Activated CD8-positive, alpha-beta memory T cell treated with anti-CD3 and anti-CD28 coated beads, Interleukin-2, amount 50 U/mL, for 1 hour (primary cell): ENCODE results near the gene AR.

ENCODE experiments used
- DNase-seq: peaks from one replicate; pipeline ENCODE4 v3.0.0-alpha.2; 2020; ENCODE audit errors: extremely low read depth

AR gene

GRCh38 chrX:67727576-67727975, 183.8 kb downstream of the AR start:
- no peak for DNase-seq

GRCh38 chrX:67730296-67730695, 186.5 kb downstream of the AR start:
- DNase-seq, result no peak

GRCh38 chrX:67731061-67731460, 187.2 kb downstream of the AR start:
- DNase-seq, result no peak

DNA sequence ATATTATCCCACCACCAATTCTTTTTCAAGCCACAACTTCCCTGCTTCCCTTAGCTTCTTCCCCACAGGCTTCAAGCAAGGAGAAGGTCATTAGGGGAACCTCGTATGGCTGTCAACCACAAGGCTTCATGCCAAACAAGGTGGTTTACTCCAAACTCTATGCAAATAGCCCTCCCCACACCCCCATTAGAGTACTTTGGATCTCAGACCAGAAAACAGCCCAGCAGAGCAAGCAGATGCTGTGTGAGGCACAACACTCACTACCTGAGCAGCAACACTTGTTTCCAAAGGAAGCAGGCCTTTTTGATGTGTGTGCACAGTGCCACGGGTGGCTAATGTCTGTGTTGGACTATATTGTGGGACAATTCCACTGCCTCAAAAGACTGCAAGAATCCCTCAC, 189.0 kb downstream of the AR start:
- no peak for DNase-seq

DNA sequence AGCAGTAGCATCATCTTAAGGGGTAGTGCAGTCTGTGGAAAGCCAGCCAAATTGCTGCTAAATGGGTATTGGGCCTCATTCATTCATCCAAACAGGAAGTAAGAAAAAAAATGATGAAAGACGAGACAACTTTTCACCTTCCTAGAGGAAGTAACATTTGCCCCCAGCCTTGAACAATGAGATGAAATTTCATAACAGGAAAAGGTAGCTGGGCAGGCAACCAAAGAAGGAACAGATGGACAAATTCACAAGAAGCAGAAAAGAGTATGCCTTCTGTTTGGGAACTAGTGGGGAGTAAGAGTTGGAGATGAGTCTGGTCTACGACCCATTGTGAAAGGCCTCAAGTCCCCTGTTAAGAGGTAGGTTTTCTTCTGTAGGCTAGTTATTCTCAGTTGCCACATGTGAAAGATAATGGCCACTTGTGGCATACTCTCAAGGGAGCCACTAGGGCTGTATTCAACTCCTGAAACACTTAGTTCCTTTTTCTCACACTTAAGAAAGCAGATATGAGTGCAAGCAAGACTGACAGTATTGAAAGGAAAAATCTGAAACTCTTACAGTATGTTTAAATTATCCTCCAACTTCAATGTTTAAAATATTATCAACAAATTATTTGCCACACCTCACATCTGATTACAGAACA, 190.4 kb downstream of the AR start:
- DNase-seq, result no peak

DNA sequence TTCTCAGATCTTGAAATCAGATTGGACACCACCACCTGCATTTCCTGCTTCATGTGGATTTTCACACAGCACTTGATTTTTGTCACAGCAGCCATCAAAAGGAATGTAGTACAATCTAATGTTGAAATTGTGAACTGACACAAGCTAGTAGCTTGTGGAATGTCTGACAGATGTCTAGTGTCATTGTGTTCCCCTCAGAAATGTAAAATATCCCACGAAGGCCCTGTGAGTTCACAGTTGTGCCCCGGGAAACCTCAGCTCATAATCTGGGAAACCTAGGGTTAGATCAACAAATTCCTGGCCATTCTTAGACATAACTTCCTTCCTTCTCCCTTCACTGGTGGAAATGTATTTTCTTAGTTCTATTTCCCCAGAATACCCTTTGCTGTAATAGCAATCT, 205.7 kb downstream of the AR start:
- no peak for DNase-seq

- DNase-seq, result no peak
Observed at GRCh38 chrX:67750694-67751093, 206.9 kb downstream of the AR start.

DNA sequence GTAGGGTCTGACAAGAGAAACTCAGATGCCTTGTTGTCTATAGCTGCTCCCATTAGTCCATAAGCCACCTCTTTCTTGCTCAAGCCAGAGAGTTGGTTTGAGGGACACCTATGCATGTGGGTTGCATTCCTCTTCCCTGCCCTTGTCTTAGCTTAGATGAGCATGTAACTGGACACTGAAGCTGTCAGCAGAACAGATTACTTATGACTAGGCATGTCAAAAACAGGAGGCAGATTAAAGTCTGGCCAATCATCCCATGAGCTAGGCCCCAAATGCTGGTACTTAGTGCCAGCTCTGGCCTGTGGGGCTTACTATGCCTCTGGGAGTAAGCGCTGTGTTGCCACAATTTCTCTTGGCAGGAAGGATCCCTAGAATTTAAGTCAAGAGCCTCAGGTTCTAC, 215.2 kb downstream of the AR start:
- no peak for DNase-seq

DNA sequence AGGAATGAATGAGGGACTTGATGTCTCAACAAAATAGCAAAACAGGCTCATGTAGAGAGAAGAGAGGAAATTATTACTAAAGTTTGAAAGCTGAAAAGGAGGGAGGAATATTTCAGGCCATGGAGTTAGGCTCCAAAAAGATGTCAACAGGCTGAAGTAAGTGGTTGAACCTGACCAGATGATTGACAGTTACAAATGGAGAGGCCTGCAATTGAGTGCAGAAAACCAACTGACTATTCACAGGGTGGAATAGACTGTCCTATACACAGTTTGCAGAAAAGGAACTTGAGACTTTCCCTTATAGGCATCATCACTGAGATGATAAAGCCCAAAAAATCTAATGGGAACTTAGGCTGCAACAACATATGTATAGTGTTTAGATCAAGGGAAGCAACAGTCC, 233.3 kb downstream of the AR start:
- no peak for DNase-seq

DNA sequence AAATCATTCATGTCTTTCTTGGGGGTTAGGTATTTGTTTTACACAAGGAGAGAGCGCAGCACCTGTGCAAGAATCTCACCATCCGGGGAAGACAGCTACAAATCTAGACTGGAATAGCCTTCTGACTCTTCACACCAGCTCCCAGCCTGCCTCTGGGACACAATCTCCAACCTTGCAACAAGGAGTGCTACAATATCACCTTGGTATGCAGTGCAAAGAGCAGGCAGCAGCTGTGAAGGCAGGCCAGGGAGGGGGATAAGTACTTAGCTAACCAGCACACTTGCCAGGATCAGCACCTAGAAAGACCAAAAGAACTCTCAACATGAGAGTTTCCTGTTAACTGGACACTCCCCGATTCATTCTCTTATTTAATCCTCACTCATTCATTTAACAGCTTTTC, 235.3 kb downstream of the AR start:
- DNase-seq, result no peak
